AG20443 (cell line): Measurements from ENCODE around the gene GHRL.
"Not testable (repeated sequence)": the region's sequence is repeated elsewhere in the genome, so short reads cannot be mapped to it uniquely, and the experiment has no call there.

Source experiments
- DNase-seq: peaks from one replicate; pipeline ENCODE4 v3.0.0; 2012; ENCODE audit warnings: low spot score, mixed read lengths

The GHRL gene

DNA sequence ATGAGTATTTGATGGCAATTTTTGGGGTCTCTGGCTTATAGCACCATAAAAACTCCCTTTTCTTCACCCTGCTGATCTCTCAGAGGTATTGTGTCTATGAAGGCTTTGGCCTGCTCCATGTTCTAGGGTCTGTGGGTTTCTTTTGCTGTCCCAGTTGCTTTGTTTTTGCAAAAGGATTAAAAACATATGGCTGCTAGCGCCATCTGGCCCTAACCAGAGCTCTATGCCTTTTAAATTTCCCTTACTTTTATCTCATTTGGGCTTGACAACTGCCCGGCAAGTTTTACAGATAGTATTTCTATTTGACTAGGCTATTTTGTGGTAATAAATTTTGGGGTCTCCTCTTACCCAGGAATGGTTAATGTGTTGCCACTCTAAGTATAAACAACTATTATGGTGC, 6.4 kb upstream of the GHRL start:
- DNase-seq: no peak

DNA sequence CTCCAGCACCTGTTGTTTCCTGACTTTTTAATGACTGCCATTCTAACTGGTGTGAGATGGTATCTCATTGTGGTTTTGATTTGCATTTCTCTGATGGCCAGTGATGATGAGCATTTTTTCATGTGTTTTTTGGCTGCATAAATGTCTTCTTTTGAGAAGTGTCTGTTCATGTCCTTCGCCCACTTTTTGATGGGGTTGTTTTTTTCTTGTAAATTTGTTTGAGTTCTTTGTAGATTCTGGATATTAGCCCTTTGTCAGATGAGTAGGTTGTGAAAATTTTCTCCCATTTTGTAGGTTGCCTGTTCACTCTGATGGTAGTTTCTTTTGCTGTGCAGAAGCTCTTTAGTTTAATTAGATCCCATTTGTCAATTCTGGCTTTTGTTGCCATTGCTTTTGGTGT, 5.3 kb upstream of the GHRL start:
- DNase-seq: not testable (repeated sequence)

DNA sequence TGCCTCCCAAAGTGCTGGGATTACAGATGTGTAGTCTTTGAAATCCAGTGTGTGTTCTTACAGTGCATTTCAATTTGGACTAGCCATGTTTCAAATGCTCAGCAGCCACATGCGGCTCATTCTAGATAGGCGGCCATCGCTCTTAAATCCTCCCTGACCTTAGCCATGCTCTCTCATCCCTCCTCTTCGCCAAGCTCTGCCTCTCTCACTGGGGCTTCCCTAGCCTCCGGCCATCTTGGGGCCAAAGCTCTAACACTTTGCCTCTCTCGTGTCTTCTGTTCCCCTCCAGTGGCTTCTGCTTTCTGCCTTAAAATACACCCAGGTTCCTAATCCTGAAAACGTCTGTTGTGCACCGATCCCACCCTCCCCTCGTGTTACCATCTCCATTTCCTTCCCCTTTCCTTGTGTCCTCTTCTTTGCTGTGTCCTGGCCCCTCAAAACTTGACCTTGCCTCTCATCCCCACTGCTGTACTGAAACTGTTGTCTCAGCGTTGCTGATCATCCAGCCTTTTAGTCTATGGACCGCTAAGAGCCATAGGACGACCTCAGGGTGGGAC, 1.4 kb upstream of the GHRL start:
- DNase-seq: no peak

DNA sequence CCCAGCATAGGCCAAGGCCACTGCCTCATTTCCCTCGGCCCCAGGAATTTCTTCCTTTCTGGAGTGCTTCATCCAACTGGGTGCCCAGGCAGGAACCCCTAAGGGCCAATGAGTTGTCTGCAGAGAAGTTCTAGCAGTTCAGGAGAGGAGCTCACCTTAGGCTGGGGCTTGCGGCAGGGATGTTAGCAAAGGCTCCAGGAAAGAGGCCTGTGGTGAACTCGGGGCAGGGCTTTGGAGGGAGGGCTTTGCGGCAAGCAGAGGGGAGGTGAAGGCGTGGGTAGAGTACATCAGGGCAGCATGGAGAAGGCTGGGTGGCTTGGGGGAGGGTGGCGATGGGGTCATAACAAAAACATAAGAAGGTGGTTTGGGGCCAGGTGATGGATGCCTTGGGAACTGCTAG, 1.1 kb downstream of the GHRL start:
- DNase-seq: no peak

DNA sequence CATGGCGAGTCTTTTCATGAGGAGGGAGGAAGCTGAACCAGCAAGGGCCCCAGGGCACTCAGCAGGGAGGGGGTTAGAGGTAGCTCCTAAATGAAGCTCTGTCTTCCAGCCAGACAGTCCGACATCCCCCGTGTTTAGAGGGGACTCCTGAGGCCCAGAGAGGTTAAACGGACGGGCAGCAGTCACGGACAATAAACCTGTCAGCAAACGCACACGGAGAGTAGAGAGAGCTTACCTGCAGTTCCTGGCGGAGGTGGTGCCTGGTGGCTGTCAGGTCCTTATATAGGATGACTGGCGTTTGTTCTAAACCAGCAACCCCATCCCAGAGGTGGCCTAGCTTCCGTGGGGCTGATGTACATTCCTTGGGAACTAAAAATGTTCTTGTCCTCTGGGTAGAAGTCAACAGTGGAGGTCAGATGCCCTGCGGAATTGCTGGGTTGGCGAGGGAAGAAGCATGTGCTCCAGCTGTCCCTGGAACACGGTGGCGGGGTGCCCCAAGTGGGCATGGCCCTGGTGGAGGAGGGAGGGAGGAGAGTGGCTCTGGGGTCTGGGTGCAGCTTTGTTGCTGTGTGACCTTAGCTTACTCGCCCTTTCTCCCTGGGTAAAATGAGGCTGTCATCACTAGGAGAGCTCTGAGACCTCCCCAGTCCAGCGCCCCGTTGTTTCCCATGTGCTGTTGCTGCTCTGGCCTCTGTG, 2.1 kb downstream of the GHRL start:
- DNase-seq: no peak

DNA sequence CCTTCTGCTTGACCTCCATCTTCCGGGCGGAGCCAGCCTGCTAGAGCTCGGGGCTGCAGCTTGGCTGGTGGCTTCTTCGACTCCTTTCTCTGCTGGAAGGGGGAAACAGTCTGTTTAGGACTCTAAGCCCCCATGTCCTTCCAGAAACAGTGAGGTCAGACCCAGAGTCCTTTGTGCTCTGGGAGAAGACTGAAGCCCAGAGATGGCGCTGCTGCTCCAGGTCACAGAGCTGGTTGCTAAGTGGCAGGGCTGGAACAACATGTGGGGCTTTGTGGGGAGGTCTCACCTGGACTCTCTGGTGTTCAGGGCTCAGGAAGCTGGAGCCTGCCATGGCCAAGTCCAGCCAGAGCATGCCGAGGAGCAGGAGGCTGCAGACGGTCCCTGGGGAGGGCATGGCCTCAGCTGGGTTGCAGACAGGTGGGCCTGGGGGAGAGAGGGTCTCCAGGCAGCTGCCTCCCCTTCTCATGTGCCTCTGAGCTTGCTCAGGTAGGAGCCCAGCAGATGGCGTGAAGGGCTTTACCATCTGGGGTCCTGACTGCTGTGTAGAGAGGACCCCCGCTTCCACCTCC, 2.9 kb downstream of the GHRL start:
- DNase-seq: no peak

DNA sequence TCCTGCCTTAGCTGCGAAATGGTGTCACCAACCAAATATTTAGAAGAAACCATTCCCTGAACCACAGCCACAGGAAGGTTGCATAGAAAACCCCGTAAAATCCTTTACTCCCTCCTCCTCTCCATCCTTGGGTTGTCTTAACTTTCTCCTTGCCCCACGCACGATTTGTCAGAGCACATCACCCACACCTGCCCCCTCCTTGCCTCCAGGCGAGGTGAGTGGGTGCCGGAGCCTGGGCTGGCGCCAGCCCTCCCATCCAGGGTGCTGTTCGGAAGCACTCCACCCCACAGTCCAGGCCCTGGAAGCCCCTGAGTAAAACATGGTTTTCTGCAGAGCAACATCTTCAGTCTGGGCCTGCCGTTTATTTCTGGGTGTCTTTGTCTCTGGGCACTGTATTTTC, 3.7 kb downstream of the GHRL start:
- no peak for DNase-seq

DNA sequence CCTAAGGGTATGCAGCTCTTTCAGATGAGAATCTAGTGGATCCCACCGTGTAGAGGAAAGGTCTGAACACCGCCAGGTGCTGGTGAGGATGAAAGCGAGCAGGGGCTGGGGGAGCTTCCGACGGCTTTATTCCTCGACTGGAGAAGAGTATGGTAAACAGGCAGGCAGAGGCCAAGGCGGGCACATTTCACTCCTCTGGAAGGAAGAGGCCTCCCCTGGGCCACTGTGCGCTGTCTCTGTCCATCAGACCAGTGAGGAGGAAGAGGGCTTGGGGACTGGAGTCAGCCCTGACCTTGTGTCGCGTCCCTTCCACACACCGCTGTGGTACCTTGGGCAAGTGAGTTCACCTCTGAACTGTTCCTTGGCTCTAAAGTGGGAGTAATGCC, 4.2 kb downstream of the GHRL start:
- DNase-seq: no peak

DNA sequence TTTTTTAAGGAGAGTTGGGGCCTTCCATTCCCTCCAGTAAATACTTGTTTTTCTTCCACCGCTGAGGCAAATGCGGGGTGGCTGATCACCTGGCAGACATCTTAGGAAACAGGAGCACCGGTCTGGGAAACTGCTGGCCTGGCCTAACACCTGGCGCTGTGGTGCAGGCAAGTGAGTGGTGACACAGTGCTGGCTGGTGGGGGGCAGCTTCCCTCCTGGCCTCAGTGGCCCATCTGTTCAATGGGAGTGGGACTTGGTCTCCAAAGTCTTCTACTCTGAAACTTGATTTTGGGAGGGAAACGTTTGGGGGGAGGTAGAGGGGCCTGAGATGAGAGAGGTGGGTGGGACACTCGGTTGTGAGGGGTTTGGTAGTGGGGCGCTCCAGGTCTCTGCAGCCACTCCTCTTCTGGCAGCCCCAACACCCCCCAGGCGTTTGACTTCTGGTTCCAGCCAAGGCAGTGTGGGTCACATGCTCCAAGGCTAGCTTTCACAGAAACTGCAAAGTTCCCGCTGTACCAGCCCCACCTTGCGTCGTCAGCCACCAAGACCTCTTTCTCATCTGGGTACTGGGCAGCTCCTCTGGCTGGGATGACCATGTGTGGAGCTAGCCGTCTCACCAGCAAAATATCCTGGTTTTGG, 4.7 kb downstream of the GHRL start:
- DNase-seq: no peak

DNA sequence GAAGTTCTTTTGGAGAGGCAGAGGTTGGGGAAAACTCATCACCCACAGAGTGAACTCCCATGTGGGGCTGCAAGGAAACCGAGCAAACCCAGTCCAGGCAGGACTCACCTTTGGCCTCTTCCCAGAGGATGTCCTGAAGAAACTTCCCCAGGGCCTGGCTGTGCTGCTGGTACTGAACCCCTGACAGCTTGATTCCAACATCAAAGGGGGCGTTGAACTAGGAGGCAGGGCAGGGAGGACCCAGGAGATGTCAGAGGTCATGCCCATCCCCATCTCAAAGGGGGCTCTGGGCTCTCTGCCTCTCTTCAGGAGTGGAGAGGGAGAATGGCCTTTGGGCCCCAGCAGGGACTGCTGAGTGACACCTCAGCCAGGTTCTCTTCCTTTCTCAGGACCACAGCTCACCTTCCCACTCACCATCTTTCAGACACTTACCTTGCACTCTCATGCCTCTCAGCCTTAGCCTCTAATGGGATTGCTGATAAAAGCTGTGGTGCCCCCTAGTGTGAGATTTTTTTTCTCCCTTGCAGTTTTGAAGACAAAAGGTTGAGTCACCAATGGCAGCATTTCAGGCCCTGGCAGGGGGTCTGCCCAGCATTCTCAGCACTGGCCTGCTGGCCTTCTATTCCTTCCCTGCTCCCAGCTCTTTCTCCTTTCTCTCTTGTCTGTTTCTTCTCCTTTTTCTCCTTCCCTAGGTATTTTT, 6.0 kb downstream of the GHRL start:
- peak; percentile 50 for DNase-seq

DNA sequence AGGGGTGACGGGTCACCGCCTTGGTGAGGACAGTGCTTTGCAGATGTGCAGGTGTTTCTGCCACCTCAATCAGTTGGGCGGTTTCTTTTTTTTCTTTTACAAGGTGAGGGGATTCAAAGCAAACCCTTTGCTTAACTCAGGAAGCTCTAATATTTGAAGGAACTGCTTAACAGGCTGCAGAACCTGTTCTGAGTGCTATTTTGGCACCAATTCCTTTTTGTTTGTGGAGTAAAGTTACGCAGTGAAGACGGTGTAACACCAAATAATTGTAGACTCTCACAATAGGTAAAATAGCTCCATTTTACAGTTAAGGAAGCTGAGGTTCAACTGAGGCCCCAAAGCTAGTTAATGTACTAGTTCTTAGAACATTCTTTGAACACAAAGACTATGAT, 6.6 kb downstream of the GHRL start:
- DNase-seq: no peak

DNA sequence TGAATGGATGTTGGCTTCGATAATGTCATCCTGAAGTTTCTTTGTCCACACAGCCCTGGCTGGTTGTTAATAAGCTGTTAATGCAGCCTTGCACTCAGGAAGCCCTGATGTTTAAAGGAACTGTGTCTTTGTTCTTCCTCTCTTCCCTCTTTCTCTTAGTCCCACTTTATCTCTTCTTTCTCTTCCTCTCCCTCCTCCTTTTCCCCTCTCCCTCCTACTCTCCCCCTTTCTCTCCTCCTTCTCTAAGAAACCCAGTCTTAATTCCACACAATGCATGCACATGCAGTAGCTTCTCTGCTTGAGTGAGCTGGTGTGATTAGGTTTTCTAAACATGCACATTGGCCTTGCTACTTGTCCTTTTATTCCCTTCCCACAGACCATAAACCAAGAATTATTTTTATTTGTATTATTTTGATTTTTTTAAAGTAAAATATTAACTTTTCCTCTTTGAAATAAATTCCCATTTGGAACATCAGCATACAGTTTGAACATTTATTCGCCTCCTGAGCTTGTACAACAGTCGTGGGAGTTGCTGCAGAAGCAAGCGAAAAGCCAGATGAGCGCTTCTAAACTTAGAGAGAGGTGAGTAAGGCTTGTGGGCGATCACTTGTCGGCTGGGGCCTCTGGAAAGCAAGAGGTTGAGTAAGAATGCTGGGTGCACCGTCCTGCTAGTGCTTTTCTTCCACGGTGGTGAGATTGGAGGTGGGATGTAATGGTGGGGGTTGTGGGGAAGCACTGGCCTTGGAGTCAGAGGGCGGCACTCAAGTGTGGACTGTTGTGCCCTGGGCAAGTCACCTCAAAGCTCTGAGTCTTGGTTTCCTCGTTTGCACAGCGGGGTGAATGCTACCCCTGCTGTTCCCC, 7.2 kb downstream of the GHRL start:
- DNase-seq: no peak

DNA sequence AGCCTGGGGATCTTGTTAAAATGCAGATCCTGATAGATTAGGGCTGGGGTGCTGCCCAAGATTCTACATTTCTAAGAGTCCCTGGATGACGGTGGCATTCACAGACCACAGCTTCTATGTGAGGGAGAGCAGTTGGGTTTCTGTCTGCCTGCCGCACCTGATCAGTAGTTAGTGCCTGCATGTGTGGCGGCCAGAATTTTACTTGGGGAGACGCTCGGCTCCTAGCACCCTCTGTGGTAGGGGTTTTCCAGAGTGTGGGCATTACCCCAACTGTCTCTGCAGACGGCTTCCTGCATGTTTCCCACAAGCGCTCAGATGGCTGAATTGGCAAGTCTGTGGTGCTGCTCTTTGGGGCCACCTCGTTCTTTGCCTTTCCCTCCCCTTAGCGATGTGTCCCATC, 8.3 kb downstream of the GHRL start:
- DNase-seq: no peak

DNA sequence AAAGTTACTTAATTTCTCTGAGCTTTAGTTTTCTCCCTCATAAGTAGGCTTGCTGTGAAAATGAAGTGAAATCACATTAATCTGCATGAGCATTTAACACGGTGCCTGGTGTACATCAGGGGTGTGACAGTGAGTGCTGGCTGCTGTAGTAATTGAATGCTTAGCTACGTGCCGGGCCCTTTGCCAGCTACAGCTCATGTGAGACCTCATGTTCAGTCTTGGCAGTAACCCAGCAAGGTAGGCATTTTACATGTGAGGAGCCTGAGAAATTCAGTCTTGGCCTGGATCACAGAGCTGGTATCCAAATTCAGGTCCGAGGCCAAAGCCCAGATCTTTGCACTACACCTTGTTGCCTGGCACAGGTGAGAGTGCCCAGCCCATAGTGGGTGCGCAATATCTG, 9.1 kb downstream of the GHRL start:
- DNase-seq: no peak

DNA sequence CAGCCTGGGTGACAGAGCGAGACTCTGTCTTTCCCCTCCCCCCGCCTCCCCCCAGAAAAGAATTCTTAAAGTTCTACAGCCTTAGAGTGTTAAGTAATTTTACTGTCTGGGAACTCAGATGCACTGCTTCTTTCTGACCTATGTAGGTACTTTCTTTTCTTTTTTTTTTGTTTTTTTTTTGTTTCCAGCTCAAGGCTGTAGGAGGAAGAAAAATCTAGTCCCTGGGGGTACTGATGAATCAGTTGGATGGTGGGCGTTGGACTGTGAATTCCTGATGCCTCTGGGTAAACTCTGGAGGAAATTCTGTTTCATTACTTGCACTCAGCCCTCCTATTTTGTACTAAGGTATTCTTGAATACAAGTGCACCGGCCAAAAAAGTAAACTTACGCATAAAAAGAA, 10.8 kb downstream of the GHRL start:
- DNase-seq: peak; percentile 55

DNA sequence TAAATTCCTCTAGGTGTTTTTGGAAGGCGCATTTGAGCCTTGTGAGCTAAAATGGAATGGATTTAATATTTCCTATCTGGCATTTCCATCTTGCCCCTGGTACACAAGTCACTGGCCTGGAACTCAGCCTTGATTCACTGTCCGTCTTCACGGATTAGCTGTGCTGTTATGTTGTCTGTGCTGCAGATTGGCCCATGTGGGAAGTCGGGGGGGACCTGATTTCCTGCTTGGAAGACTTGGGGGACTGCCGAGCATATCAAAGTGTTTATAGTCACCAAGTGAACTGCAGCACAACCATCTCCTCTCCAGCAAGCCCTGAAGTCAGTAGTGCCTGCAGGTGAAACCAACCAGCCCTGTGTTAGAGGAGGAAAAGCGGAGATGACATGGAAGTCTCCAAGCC, 12.2 kb downstream of the GHRL start:
- no peak for DNase-seq

DNA sequence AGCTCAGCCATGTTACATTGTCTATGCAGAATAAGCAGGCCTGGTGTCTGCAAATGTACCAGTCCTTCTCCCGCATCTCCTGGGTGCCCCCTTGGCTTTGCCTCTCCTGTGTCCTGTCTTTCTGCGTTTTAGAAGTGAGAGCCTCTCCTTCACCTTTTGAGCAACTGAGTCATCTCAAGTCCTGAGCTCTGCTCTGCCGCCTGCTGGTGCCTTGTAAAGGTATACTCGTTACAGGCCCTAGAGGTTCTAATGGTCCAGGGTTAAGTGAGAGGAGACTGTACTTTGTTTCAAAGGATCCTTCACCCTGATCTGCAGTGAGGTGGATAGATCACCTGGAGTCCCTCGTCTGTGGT, 12.6 kb downstream of the GHRL start:
- no peak for DNase-seq

DNA sequence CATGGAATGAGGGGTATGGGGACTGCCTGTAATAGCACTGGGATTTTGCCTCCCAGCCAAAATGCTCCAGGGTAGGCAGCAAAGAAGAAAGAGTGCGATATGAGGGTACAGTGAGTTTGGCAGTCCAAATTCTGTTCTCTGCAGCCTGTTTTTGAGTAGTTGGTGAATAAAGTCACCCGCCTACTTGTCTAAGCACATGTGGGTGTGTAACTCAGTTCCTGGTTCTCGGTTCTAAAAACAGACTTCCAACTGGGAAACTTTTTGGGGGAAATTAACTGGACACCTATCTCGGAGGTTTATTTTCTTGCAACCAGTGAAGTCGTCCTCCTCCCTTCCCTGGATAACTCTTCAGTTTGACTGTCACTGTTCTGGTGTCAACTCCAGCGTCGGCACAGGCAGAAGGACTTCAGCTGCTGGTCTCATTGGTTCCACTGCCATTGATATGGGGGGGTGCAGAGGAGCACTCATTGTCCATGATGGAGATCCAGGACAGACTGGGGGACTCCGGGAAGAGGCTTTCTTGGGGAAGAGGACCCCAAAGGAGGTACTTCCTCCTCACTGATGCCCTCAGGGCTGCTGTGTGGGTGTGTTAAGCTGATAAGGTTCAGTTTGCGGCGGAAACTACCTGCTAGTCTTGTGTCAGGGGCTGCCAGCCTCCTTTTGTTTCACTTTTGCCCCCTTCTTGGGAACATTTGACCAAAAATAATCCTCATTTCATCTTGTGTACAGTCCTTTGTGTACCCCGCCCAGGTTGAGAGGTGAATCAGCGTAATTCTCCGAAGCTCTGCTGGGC, 13.2 kb downstream of the GHRL start:
- DNase-seq: no peak

DNA sequence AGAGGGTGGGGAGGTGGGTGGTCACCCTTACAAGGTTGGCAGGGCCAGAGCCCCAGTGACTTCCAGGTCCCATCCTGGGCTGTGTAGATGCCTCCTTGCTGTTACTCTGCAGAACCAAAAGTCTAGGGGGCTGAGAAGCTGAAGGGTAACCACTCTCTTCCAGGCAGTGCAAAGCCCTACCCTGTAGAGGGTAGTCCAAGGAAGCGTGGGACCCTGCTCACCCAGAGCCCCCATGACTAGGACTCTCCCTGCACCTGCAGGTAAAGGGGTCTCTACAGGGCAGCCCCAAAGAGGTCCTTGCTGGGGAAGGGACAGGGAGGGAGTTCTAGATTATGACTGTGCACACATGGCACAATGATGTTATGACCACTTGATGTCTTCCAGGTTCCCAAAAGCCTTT, 14.2 kb downstream of the GHRL start:
- no peak for DNase-seq

DNA sequence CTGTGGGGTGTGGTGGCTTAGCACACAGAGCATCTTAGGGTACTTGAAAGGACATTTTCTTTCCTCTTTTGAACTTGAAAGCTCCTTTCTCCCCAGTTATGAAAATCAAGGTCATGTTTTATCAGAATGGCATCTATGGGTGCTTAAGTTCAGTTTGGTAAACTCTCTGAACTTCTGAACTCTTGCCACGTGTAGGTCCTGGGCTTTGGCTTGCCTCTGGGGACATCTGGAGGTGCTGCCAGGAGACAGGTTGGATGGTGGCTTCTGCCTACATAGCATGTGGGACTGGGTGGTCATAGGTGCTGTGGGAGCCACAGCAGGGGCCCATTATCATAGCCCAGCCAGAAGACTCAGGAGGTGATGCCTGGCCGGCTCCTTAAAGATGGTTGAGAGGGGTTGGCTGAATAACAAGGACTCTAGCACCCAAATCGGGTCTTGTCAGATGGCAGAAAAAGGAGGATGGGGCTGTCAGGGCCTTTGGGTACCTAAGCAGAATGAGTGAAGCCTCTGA, 15.6 kb downstream of the GHRL start:
- DNase-seq: no peak

DNA sequence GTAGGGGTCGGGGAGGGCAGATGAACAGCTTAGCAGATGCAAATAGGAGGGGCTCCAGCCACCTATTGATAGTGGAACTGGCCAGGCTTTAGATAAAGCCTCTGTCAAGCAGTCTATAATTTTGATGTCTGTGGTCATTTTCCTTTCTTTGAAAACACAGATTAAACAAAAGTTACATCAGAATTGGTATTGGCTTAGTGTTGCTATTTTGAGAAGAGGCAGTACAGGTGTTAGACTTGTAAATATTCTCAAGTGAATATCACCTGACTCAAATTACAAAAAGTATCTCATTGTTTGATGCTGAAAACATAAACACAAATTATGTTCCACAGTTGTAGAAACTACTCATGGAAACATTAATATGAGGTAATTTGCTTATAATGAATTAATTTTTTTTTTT, 18.1 kb downstream of the GHRL start:
- no peak for DNase-seq
